Measurements from ENCODE around the gene CLHC1. TPM values are rescaled to one million over a fixed set of nuclear protein-coding genes. Genes with fewer than 3 reads are reported as not detected.
"Not testable (repeated sequence)": the region's sequence is repeated elsewhere in the genome, so short reads cannot be mapped to it uniquely, and the experiment has no call there.

CLHC1 gene
- total RNA-seq, 4 donors from 2014 or later: 5.6 to 7.7 (median 6.0) TPM

- DNase-seq (ENCODE audit: low spot score) (no peak), ATAC-seq (ENCODE audit: low FRiP score) (no peak)
- no peak for TF ChIP-seq CTCF (IDR thresholded peaks at IDR 0.05)
Measured at GRCh38 chr2:55268288-55268906, 36.3 kb upstream of the CLHC1 start.

- not testable (repeated sequence) for ATAC-seq (ENCODE audit: low FRiP score); DNase-seq (ENCODE audit: low spot score)
Measured at GRCh38 chr2:55259586-55259985, 27.5 kb upstream of the CLHC1 start.

- DNase-seq (ENCODE audit: low spot score) (no peak), ATAC-seq (ENCODE audit: low FRiP score) (no peak)
- TF ChIP-seq CTCF (IDR thresholded peaks at IDR 0.05): no peak
Measured at GRCh38 chr2:55252832-55253231, 20.7 kb upstream of the CLHC1 start.

GRCh38 chr2:55247025-55247424, 14.9 kb upstream of the CLHC1 start:
- ATAC-seq (ENCODE audit: low FRiP score): no peak
- no peak for DNase-seq (ENCODE audit: low spot score)
- no peak for TF ChIP-seq CTCF (IDR thresholded peaks at IDR 0.05)

- DNase-seq (ENCODE audit: low spot score) (no peak), ATAC-seq (ENCODE audit: low FRiP score) (no peak)
- TF ChIP-seq CTCF (IDR thresholded peaks at IDR 0.05): no peak
Measured at GRCh38 chr2:55245411-55245810, 13.3 kb upstream of the CLHC1 start.

- ATAC-seq (ENCODE audit: low FRiP score): no peak
- TF ChIP-seq CTCF (IDR thresholded peaks at IDR 0.05): no peak
Measured at GRCh38 chr2:55242617-55243016, 10.5 kb upstream of the CLHC1 start.

GRCh38 chr2:55241582-55241981, 9.5 kb upstream of the CLHC1 start:
- not testable (repeated sequence) for DNase-seq (ENCODE audit: low spot score); ATAC-seq (ENCODE audit: low FRiP score)

More at GRCh38 chr2:55242617-55243016, 10.5 kb upstream of the CLHC1 start:
- no peak for DNase-seq (ENCODE audit: low spot score)

GRCh38 chr2:55239656-55240222, 7.6 kb upstream of the CLHC1 start:
- TF ChIP-seq CTCF (IDR thresholded peaks at IDR 0.05): no peak
- ATAC-seq (ENCODE audit: low FRiP score): no peak
- no peak for DNase-seq (ENCODE audit: low spot score)

All from omental fat pad (tissue), 4 donors.